ENCODE measurements around the gene CDH13. TPM values are rescaled to one million over a fixed set of nuclear protein-coding genes. Genes with fewer than 3 reads are reported as not detected.

CDH13 gene
- total and polyA plus RNA-seq, 10 of the 15 experiments (the other 5 are each of a cell fraction or from before 2014, with no cell fraction given) = under 0.01 to 0.05 TPM; not detected in 8

- 55% methylated on average over 13 of the region's 13 CpGs for WGBS (ENCODE audit: insufficient coverage, insufficient replicate concordance, low lambda C conversion rate, missing lambda C conversion rate)
- Histone ChIP-seq H3K36me3 (ENCODE audit: control insufficient read depth in 2 of 2, insufficient read depth in 2 of 2, low read length in 1 of 2) (no peaks in the 10 kb centered on the region), H3K9me3 (replicated peaks; ENCODE audit: control insufficient read depth, insufficient read depth, low read length) (no peaks in the 10 kb centered on the region), H3K4me2 (ENCODE audit: control insufficient read depth, insufficient read depth) (no peak overlapping the region), H3K79me2 (ENCODE audit: control insufficient read depth, insufficient read depth, low read length) (no peaks in the 10 kb centered on the region), H3K27me3 (replicated peaks in 1 of 2; ENCODE audit: control insufficient read depth in 2 of 2, insufficient read depth in 2 of 2, low read length in 1 of 2) (peaks cover 0 to 4% of the 10 kb centered on the region in 2 experiments; a peak in 1 of 4 replicates), H2AFZ (ENCODE audit: control insufficient read depth, low read depth, low read length) (no peak overlapping the region), H3K4me1 (ENCODE audit: control insufficient read depth, insufficient read depth, low read length) (no peaks in the 10 kb centered on the region), H3K27ac (ENCODE audit: control insufficient read depth, insufficient read depth) (no peak overlapping the region), H3K4me3 (no peak overlapping the region), H4K20me1 (ENCODE audit: control insufficient read depth, insufficient read depth) (no peaks in the 10 kb centered on the region), H3K9ac (ENCODE audit: control insufficient read depth, insufficient read depth, low read length) (no peak overlapping the region)
- SMC1A ChIA-PET (ENCODE audit: uncharacterized antibody, unreplicated experiment) = no interaction called here
- RAD21 ChIA-PET (ENCODE audit: unreplicated experiment) = no interaction called here
- BruUV-seq (replicated peaks) = no TSS peak
- CTCF ChIA-PET = no interaction called here
- POLR2A ChIA-PET = no interaction called here
- intact Hi-C loops (cut with micrococcal nuclease; ENCODE audit: unreplicated experiment) = no loop called here
- no peak for FAIRE-seq
- DNase-seq (ENCODE audit: low read depth, low spot score) = no peak
- ATAC-seq = no peak
- in situ Hi-C loops (cut with MboI) = no loop called here
- TF ChIP-seq TCF7 (IDR thresholded peaks at IDR 0.05; ENCODE audit: borderline replicate concordance) = no peak
Measured at GRCh38 chr16:83586036-83586435, 959.3 kb downstream of the CDH13 start.

DNA sequence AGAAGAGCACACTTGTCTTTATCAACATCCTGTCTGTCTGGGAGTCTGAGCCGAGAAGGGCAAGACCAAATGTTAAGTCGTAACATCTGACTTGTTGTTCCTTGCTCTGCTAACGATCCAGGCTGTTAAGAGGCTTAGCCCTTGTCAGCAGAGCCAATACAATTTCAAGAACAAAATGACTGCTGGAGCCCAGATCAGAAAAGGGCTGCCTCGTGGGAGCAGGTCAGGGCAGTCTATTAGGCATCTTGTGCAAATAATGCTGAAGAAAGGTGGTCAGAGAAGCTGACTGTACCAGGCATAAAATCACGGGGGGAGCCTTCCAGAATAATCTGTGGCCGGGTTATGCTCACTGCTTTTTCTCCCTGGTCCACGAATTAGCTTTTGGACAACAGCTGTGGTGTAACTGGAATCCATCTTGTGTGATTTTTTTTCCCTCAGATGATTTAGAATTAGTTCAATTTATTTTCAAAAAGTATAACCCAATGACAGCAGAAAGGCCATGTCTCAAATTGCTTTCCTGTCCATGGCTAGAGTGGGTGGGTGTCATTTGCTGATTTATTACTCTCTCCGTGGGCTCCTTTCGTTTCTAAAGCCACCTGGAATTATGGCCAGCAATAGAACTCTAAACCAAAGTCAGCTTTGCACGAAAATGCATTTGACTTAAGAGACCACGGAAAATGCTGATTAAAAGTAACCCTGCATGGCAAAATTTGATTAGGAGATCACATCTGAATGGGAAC, 959.9 kb downstream of the CDH13 start:
- no peak for ATAC-seq

More for the DNA sequence above, 959.9 kb downstream of the CDH13 start:
- peaks cover 0 to 4% of the 10 kb centered on the region in 2 experiments; a peak in 1 of 4 replicates for H3K27me3 ChIP-seq (replicated peaks in 1 of 2; ENCODE audit: control insufficient read depth in 2 of 2, insufficient read depth in 2 of 2, low read length in 1 of 2)
- FAIRE-seq (no peak), DNase-seq (ENCODE audit: low read depth, low spot score) (no peak)
- H2AFZ ChIP-seq (ENCODE audit: control insufficient read depth, low read depth, low read length) = no peak overlapping the region
- intact Hi-C loops (cut with micrococcal nuclease; ENCODE audit: unreplicated experiment) = no loop called here
- CTCF ChIA-PET = no interaction called here
- no peak overlapping the region for H3K4me2 ChIP-seq (ENCODE audit: control insufficient read depth, insufficient read depth)
- no peaks in the 10 kb centered on the region for H3K36me3 ChIP-seq (ENCODE audit: control insufficient read depth in 2 of 2, insufficient read depth in 2 of 2, low read length in 1 of 2)
- H4K20me1 ChIP-seq (ENCODE audit: control insufficient read depth, insufficient read depth) = no peaks in the 10 kb centered on the region
- POLR2A ChIA-PET = no interaction called here
- WGBS (ENCODE audit: insufficient coverage, insufficient replicate concordance, low lambda C conversion rate, missing lambda C conversion rate) = under 1% methylated on average over 11 of the region's 11 CpGs
- in situ Hi-C loops (cut with MboI) = no loop called here
- H3K79me2 ChIP-seq (ENCODE audit: control insufficient read depth, insufficient read depth, low read length) = no peaks in the 10 kb centered on the region
- no peak overlapping the region for H3K4me3 ChIP-seq
- TF ChIP-seq CBX5 (IDR thresholded peaks at IDR 0.05; ENCODE audit: low read depth) (no peak), MTA3 (IDR thresholded peaks at IDR 0.05; ENCODE audit: borderline replicate concordance, low read length) (no peak), CHD4 (IDR thresholded peaks at IDR 0.05) (no peak), ZNF384 (IDR thresholded peaks at IDR 0.05; ENCODE audit: borderline replicate concordance, low read depth, low read length) (no peak), SP1 (IDR thresholded peaks at IDR 0.05; ENCODE audit: low read depth, low read length) (no peak), NFYB (IDR thresholded peaks at IDR 0.05; ENCODE audit: insufficient read depth, low read depth, low read length) (no peak)
- TF ChIP-seq, protein P1, sequence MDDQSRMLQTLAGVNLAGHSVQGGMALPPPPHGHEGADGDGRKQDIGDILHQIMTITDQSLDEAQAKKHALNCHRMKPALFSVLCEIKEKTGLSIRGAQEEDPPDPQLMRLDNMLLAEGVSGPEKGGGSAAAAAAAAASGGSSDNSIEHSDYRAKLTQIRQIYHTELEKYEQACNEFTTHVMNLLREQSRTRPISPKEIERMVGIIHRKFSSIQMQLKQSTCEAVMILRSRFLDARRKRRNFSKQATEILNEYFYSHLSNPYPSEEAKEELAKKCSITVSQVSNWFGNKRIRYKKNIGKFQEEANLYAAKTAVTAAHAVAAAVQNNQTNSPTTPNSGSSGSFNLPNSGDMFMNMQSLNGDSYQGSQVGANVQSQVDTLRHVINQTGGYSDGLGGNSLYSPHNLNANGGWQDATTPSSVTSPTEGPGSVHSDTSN (IDR thresholded peaks at IDR 0.05; ENCODE audit: insufficient replicate concordance, low read depth, low read length) = no peak
- H3K4me1 ChIP-seq (ENCODE audit: control insufficient read depth, insufficient read depth, low read length) = no peaks in the 10 kb centered on the region
- RAD21 ChIA-PET (ENCODE audit: unreplicated experiment) = no interaction called here
- no peak overlapping the region for H3K9ac ChIP-seq (ENCODE audit: control insufficient read depth, insufficient read depth, low read length)
- H3K27ac ChIP-seq (ENCODE audit: control insufficient read depth, insufficient read depth) = no peak overlapping the region
- no TSS peak for BruUV-seq (replicated peaks)
- no peaks in the 10 kb centered on the region for H3K9me3 ChIP-seq (replicated peaks; ENCODE audit: control insufficient read depth, insufficient read depth, low read length)
- SMC1A ChIA-PET (ENCODE audit: uncharacterized antibody, unreplicated experiment) = no interaction called here
